Skeletal muscle tissue (tissue), 4 donors: ENCODE results near the gene BAIAP2L2. TPM values are rescaled to one million over a fixed set of nuclear protein-coding genes. Genes with fewer than 3 reads are reported as not detected.

Experiments
- H3K27ac ChIP-seq: one replicate; pipeline ENCODE4 v1.7.0; 2013; ENCODE audit warnings: mild to moderate bottlenecking, low read depth, low read length, inconsistent platforms
- H3K27me3 ChIP-seq, 3 donors: one replicate each; pipeline ENCODE4 v1.7.0; 2013; ENCODE audit warnings: low read length in 3 of 3; ENCODE audit not compliant: control insufficient read depth in 3 of 3, insufficient read depth in 3 of 3
- H3K36me3 ChIP-seq, 3 donors: one replicate each; pipeline ENCODE4 v1.7.0; 2013; ENCODE audit warnings: low read length in 3 of 3; ENCODE audit not compliant: control insufficient read depth in 3 of 3, insufficient read depth in 3 of 3
- H3K4me1 ChIP-seq, 3 donors: one replicate each; pipeline ENCODE4 v1.7.0; 2013; ENCODE audit warnings: low read length in 3 of 3, mild to moderate bottlenecking in 3 of 3; ENCODE audit not compliant: control insufficient read depth in 3 of 3, insufficient read depth in 3 of 3
- H3K4me3 ChIP-seq, 3 donors: one replicate each; pipeline ENCODE4 v1.7.0; 2013; ENCODE audit warnings: low read length in 3 of 3
- H3K9ac ChIP-seq, 3 donors: one replicate each; pipeline ENCODE4 v1.7.0; 2013; ENCODE audit warnings: low read length in 3 of 3, mild to moderate bottlenecking in 3 of 3, moderate library complexity in 2 of 3, low read depth in 1 of 3
- H3K9me3 ChIP-seq, 3 donors: one replicate each; pipeline ENCODE4 v1.7.0; 2013; ENCODE audit warnings: low read length in 3 of 3; ENCODE audit not compliant: control insufficient read depth in 3 of 3
- total RNA-seq: library from RNA; depleted of rRNA; stranded (reverse); fragments of >200 nt; gene quantifications from one replicate; pipeline ENCODE4 v1.2.3, GENCODE V29; 2014
- donor health status: Osteomylitis.

The BAIAP2L2 gene
- total RNA-seq, 1 donor from 2014 or later, result not detected

DNA sequence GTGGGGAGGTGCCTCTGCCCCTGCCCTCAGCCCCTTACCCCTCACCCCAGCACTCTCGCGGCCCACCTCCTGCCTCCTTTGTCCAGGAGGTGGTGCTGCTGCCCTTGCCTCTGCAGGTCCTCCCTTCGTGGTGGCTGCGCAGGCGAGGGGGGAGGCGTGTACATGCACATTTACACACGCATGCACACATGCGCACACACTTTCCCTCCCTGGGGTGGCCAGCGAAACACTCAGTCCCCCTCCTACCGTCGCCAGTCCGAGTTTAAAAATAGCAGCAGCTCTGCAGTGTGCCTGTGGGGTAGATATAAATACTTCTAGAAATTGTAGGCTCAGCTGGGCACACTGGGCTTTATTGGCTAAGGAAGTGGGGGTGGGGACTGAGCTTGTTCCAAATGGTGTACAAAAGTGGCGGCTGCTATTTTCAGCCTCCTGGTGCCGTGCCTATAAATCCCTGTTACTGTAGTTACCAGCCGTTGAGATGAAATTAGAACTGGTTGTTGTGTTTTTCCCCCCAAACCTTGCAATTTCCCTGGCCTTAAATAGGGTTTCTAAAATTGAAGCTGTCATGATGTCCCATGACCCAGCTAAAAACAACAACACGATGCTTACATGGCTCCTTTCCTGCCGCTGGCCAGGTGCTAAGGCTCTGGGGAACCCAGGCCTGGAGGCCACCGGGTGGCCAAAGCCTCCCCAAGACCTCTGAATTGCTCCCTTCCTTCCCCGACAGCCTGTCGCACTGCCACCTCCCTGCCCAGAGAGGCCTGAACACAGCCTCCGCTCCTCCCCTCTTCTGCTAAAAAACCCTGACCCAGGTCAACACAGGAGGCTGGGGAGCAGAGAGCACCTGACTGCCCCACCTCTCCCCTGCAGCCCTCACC, 40.9 kb downstream of the BAIAP2L2 start:
- no peaks in the 10 kb centered on the region for H3K27me3 ChIP-seq
- peak overlapping the region; percentile 73 to 87 (median 83) for H3K4me3 ChIP-seq
- H3K27ac ChIP-seq, result peak overlapping the region; percentile 93
- peak overlapping the region; percentile 87 to 94 (median 92) for H3K9ac ChIP-seq
- no peaks in the 10 kb centered on the region for H3K9me3 ChIP-seq
- H3K4me1 ChIP-seq, result peaks cover 51 to 73% (median 63%) of the 10 kb centered on the region in 3 donors
- peaks cover 26 to 37% (median 32%) of the 10 kb centered on the region in 3 donors for H3K36me3 ChIP-seq

DNA sequence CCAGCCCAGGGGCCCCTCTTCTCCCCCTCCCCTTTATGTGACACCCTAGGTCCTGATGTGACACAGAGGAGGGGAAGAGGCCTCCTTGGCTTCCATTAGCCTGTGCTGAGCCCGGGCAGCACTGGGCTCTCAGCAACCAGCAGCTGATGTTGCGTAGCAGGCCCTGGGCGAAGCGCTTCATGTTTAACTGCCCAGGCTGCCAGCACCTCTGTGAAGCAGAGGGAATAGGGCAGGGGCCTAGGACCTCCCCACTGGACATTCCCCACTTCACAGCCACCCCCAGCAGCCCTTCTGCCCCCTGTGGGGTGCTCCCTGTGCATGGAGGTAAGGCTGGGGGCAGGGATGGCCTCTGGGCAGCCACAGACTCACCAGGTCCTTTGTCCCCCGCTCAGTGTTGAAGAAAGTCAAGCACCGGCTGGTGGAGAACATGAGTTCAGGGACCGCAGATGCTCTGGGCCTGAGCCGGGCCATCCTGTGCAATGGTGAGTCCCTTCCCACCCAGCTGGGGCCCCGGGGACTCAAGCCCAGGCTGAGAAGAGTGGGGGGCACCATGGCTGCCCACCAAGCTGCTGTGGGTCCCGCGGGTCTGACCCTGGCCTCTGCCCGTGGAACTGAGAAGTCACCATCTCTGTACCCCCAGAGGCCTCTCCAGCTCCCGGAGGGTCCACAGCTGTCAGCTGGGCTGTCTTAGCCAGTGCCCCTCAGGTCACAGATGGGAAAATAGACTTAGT, 41.7 kb downstream of the BAIAP2L2 start:
- H3K4me1 ChIP-seq, result peaks cover 51 to 75% (median 63%) of the 10 kb centered on the region in 3 donors
- H3K4me3 ChIP-seq, result peak overlapping the region; percentile 73 to 87 (median 83)
- peak overlapping the region; percentile 87 to 94 (median 92) for H3K9ac ChIP-seq
- no peaks in the 10 kb centered on the region for H3K27me3 ChIP-seq
- H3K36me3 ChIP-seq, result peaks cover 24 to 33% (median 31%) of the 10 kb centered on the region in 3 donors
- H3K9me3 ChIP-seq, result no peaks in the 10 kb centered on the region
- peak overlapping the region; percentile 93 for H3K27ac ChIP-seq

DNA sequence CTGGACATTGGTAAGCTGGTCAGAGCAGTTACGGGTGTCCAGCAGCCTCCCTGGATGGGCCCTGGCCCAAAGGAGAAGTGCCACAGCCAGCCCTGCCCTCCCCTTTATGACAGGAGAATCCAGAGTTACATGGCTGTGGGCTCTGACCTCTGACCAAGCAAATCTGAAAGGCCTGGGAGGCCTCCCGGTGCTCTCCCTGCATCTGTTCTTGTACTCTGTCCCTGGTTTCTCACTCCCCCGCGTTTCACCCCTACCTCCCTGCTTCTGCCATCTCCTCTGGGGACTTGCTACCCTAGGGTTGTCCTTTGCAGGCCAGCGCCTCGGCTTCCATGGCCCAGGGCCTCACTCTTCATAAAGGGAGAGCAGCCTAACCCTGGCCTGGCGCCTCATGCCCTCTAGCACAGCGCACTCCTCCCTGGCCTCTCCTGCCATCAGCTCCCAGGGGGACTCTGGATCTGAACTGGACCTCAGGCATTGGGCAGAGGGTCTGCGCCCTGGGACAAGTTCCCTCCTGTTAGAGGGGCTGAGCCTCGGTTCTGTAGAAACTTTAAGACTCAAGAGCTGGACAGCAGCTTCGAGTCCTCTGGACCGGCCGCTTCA, 42.6 kb downstream of the BAIAP2L2 start:
- Histone ChIP-seq H3K9me3 (no peaks in the 10 kb centered on the region), H3K36me3 (peaks cover 15 to 28% (median 24%) of the 10 kb centered on the region in 3 donors), H3K9ac (peak overlapping the region; percentile 87 to 94 (median 92)), H3K4me3 (peak overlapping the region; percentile 73 to 87 (median 83)), H3K27me3 (no peaks in the 10 kb centered on the region), H3K4me1 (peaks cover 51 to 75% (median 63%) of the 10 kb centered on the region in 3 donors), H3K27ac (peak overlapping the region; percentile 93)

DNA sequence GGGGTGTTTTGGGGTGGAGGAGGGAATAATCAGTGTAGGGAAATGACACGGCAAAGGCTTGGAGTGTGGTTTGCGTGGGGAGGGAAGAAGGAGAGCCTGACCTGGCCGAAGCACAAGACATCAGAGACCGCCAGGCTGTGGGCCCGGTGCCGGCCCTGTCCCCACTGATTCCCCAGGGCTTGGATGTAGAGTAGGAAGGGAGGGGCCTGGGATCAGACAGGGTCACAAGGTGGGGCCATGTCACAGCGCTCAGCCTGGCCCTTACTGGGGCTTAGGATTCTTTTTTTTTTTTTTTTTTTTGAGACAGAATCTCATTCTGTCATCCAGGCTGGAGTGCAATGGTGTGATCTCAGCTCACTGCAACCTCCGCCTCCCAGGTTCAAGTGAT, 43.5 kb downstream of the BAIAP2L2 start:
- Histone ChIP-seq H3K27me3 (no peaks in the 10 kb centered on the region), H3K4me3 (peak overlapping the region in 2 of 3 donors; percentile 52 to 87), H3K4me1 (peaks cover 51 to 73% (median 63%) of the 10 kb centered on the region in 3 donors), H3K9ac (peak overlapping the region in 2 of 3 donors; percentile 92 to 94), H3K27ac (peak overlapping the region; percentile 93), H3K36me3 (peaks cover 9 to 22% (median 17%) of the 10 kb centered on the region in 3 donors), H3K9me3 (no peaks in the 10 kb centered on the region)

DNA sequence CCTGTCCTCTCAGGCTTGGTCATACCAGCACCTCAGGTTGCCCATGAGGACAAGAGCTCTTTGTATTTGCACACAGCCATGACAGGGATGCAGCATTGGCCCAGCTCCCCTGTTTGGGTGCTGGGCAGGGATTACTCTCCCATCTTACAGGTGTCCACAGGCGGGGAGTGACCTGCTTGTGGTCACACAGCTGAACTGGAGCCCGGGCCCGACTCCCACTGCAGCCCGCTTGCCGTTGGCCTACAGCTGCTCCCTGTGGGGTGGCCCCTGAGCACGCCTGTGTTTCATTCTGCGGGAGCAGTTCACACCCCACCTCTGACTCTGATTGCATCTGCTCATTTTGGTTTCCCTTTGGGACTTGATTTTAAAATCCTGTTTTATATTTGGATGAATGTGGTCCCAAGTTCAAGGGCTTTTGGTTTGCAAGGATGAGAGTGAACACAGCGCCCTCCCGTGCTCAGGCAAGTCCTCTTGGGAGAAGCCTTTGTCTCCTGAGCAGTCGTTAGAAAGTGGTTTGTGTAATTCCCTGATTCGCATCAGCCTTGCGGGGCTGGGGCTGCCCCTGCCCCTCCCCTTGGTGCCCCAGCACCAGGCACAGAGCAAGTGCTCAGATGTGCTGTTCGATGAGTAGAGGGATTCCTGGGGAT, 44.0 kb downstream of the BAIAP2L2 start:
- Histone ChIP-seq H3K4me1 (peaks cover 51 to 67% (median 61%) of the 10 kb centered on the region in 3 donors), H3K27me3 (no peaks in the 10 kb centered on the region), H3K36me3 (peaks cover 9 to 21% (median 14%) of the 10 kb centered on the region in 3 donors), H3K9me3 (no peaks in the 10 kb centered on the region), H3K9ac (peak overlapping the region in 2 of 3 donors; percentile 53 to 75), H3K27ac (peak overlapping the region; percentile 93), H3K4me3 (peak overlapping the region in 2 of 3 donors; percentile 52)

DNA sequence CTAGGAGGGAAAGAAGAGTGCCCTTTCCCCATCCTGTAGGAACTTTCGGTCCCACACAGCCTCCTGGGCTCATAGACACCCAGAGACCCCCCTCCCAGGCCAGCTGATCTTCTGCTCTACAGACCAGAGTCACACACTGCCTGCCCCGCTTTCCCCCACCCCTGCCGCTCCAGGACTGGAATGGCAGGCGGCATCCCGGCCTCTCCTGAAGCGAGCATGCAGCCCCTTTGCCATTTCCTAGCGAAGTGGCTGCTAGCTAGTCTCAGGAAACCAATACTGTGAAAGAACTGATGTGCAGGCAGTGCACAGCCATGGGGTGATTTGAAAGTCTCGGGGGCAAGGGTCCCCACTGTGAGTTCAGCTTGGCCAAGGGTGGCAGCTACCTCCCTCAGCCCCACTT, 44.9 kb downstream of the BAIAP2L2 start:
- H3K9me3 ChIP-seq, result no peaks in the 10 kb centered on the region
- no peak overlapping the region for H3K27ac ChIP-seq
- H3K9ac ChIP-seq, result peak overlapping the region; percentile 25 to 45 (median 33)

DNA sequence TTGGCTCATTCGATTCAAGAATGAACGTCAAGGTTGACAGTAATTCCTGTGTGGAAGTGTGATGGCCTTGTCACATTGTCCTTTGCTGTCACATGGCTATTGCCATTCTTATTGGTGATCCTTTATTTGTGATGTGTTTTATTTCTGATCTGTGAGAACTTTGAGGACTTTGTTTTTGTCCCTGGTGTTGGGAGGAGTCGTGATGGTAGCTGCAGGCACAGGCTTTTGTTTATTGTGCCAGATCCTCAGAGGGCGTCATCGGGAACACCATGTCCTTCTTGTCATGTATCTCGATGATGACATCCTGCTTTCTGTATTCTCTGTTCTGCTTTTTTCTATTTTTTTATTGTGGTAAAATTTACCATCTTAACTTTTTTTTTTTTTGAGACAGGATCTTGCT, 47.7 kb downstream of the BAIAP2L2 start:
- no peak overlapping the region for H3K27ac ChIP-seq
- no peak overlapping the region for H3K4me3 ChIP-seq
- peaks cover 16 to 23% (median 21%) of the 10 kb centered on the region in 3 donors for H3K36me3 ChIP-seq
- H3K9me3 ChIP-seq, result no peaks in the 10 kb centered on the region
- no peak overlapping the region for H3K9ac ChIP-seq
- H3K27me3 ChIP-seq, result no peaks in the 10 kb centered on the region
- peaks cover 29 to 36% (median 31%) of the 10 kb centered on the region in 3 donors for H3K4me1 ChIP-seq

More for the DNA sequence above, 44.9 kb downstream of the BAIAP2L2 start:
- peaks cover 46 to 58% (median 55%) of the 10 kb centered on the region in 3 donors for H3K4me1 ChIP-seq
- peaks cover 10 to 21% (median 12%) of the 10 kb centered on the region in 3 donors for H3K36me3 ChIP-seq
- no peaks in the 10 kb centered on the region for H3K27me3 ChIP-seq
- no peak overlapping the region for H3K4me3 ChIP-seq

DNA sequence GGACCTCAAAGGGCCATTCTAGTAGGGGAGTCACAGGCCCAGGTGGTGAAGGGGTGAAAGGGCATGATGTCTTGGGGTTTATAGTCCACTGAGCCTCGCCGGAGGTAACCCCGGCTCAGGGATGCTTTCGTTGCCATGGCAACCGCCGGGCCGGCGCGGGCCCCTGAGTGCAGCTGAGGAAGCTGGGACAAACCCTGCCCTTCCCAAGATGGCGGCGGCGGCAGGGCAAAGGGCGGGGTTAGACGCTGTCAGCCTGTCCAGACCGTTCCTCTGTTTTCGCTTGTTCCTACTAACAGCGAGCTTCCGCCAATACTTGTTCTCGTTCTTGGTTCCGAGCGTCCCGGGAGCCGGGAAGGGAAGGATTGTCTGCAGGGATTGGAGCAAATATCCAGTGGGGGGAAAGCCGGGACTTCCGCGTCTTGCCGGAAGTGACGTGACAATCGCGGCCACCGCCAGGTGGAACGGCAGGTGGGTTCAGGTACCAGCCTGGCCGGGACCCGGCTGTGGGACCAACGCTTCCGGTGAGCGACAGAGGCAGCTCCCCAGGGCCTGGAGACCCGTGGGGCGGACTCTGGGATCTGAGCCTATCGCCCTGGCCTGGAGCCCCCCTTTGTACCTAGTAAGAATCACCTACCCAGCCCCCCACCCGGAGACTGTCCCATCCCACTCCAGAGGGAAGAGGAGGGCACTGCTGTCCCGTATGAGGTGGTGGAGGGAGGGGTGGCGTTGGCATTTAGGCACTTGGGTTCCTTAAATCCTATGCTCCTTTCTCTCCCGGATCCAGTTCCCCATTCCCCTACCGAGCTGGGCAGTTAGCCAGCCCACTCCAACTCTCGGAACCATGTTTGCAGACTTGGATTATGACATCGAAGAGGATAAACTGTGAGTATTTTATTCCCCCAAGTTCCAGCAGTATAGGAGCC, 53.3 kb downstream of the BAIAP2L2 start, which contains the start of gene PICK1:
Gene PICK1, plus strand, starts transcription at position 436 of the 923 bp plus-strand sequence. Its CDS starts 406 bp downstream, at position 842.
- Histone ChIP-seq H3K4me1 (peaks cover 14 to 26% (median 15%) of the 10 kb centered on the region in 3 donors), H3K9ac (peak within 1 kb of the TSS; percentile 73 to 84 (median 84))

More for the DNA sequence above, 53.3 kb downstream of the BAIAP2L2 start, which contains the start of gene PICK1:
- Histone ChIP-seq H3K9me3 (no peaks in the 10 kb centered on the region), H3K27me3 (peaks cover 2 to 14% (median 7%) of the 10 kb centered on the region in 3 donors), H3K36me3 (peaks cover 4 to 11% (median 7%) of the 10 kb centered on the region in 3 donors), H3K27ac (peak within 1 kb of the TSS; percentile 80), H3K4me3 (peak within 1 kb of the TSS; percentile 83 to 92 (median 84))
